Measurements from ENCODE around the gene CAMK2N2.

The CAMK2N2 gene

DNA sequence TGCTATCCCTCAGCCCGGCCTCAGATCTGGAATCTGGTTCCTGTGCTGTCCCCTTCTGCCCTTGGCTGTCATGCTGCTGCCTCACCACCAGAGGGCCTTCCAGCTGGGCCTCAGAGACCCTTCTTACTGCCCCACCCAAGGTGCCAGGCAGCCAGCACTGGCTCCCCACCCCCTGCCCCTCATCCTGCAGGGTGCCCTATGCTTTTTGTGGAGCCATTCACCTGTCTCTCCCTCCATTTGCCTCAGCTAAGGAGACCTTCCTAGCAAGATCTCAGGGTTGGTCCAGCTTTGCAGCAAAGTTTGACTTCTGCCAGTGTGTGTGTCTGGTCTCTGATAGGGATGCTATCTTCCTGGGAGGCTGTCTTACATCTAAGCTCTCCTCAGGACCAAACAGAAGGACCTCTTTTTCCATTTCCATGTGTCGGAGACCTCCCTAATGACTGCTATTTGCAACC is 33.8 kb downstream of the CAMK2N2 start:
- no peak overlapping the region for H3K4me3 ChIP-seq (ENCODE audit: low read length)
- no peaks in the 10 kb centered on the region for H3K4me1 ChIP-seq (ENCODE audit: control insufficient read depth, insufficient read depth, low read length)
- H3K9ac ChIP-seq (ENCODE audit: low read length): no peak overlapping the region
- H3K27ac ChIP-seq (ENCODE audit: low read depth, low read length): no peak overlapping the region
- no peaks in the 10 kb centered on the region for H3K36me3 ChIP-seq (ENCODE audit: control insufficient read depth, insufficient read depth, low read length)
- H3K27me3 ChIP-seq (ENCODE audit: control insufficient read depth, insufficient read depth, low read length): peaks cover 18% of the 10 kb centered on the region

DNA sequence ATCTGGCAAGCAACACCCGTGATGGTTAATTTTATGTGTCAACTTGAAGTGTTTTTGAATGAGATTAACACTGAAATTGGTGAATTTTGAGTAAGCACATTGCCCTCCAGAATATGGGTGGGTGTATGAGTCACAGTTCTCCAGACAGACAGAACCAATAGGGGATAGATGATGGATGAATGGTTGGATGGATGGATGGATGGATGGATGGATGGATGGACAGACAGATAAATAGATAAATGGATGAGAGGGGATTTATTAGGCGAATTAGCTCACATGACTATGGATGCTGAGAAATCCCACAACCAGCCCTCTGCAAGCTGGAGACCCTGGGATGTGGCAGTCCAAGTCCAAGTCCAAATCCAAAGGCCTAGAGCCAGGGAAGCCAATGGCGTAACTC is 37.4 kb downstream of the CAMK2N2 start:
- no peak overlapping the region for H3K9ac ChIP-seq (ENCODE audit: low read length)
- no peak overlapping the region for H3K27ac ChIP-seq (ENCODE audit: low read depth, low read length)
- peaks cover 6% of the 10 kb centered on the region for H3K27me3 ChIP-seq (ENCODE audit: control insufficient read depth, insufficient read depth, low read length)
- no peaks in the 10 kb centered on the region for H3K36me3 ChIP-seq (ENCODE audit: control insufficient read depth, insufficient read depth, low read length)
- H3K4me1 ChIP-seq (ENCODE audit: control insufficient read depth, insufficient read depth, low read length): no peaks in the 10 kb centered on the region
- no peak overlapping the region for H3K4me3 ChIP-seq (ENCODE audit: low read length)

GRCh38 chr3:184222521-184222920 is 38.8 kb downstream of the CAMK2N2 start:
- H3K27me3 ChIP-seq (ENCODE audit: control insufficient read depth, insufficient read depth, low read length): no peaks in the 10 kb centered on the region
- H3K4me1 ChIP-seq (ENCODE audit: control insufficient read depth, insufficient read depth, low read length): no peaks in the 10 kb centered on the region
- no peak overlapping the region for H3K4me3 ChIP-seq (ENCODE audit: low read length)
- H3K36me3 ChIP-seq (ENCODE audit: control insufficient read depth, insufficient read depth, low read length): no peaks in the 10 kb centered on the region
- H3K27ac ChIP-seq (ENCODE audit: low read depth, low read length): no peak overlapping the region
- no peak overlapping the region for H3K9ac ChIP-seq (ENCODE audit: low read length)

DNA sequence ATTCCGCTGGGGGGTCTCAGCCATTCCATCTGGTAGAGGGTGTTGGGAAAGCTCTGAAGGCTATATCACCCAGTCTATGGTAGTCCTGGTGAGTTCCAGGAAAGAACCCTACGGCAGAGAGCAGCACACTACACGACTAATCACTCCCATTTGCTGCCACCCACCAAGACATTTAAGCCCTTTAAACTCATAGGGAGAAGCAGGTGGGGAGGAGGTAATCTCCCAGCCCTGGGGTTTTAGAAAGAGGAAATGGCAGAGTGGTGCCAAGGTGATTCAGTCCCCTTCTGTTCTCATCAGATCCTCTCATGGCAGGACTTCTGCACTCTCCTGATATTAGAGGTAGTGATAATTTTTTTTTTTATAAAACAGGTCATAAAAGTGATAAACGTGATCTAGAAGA is 42.5 kb downstream of the CAMK2N2 start:
- H3K9ac ChIP-seq (ENCODE audit: low read length): no peak overlapping the region
- no peak overlapping the region for H3K4me3 ChIP-seq (ENCODE audit: low read length)
- no peaks in the 10 kb centered on the region for H3K27me3 ChIP-seq (ENCODE audit: control insufficient read depth, insufficient read depth, low read length)
- no peaks in the 10 kb centered on the region for H3K36me3 ChIP-seq (ENCODE audit: control insufficient read depth, insufficient read depth, low read length)
- no peak overlapping the region for H3K27ac ChIP-seq (ENCODE audit: low read depth, low read length)
- H3K4me1 ChIP-seq (ENCODE audit: control insufficient read depth, insufficient read depth, low read length): no peaks in the 10 kb centered on the region

DNA sequence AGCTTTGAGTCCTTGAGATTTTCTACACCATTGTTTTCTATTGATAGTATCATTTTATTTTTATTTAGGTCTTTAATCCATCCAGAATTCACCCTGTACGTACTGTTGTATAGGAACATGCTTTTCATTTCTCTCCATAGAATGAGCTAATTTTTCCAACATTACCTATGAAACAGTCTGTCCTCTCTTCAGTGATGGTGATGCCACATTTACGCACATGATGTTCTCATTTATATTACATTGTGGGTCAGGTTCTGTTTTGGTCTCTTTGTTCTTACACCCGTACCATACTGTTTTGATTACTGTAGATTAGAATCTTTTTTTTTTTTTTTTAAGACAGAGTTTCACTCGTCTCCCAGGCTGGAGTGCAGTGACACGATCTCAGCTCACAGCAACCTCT is 49.6 kb downstream of the CAMK2N2 start:
- H3K36me3 ChIP-seq (ENCODE audit: control insufficient read depth, insufficient read depth, low read length): no peaks in the 10 kb centered on the region
- H3K4me3 ChIP-seq (ENCODE audit: low read length): no peak overlapping the region
- H3K4me1 ChIP-seq (ENCODE audit: control insufficient read depth, insufficient read depth, low read length): no peaks in the 10 kb centered on the region
- peaks cover under 1% of the 10 kb centered on the region for H3K27me3 ChIP-seq (ENCODE audit: control insufficient read depth, insufficient read depth, low read length)
- no peak overlapping the region for H3K9ac ChIP-seq (ENCODE audit: low read length)
- H3K27ac ChIP-seq (ENCODE audit: low read depth, low read length): no peak overlapping the region

DNA sequence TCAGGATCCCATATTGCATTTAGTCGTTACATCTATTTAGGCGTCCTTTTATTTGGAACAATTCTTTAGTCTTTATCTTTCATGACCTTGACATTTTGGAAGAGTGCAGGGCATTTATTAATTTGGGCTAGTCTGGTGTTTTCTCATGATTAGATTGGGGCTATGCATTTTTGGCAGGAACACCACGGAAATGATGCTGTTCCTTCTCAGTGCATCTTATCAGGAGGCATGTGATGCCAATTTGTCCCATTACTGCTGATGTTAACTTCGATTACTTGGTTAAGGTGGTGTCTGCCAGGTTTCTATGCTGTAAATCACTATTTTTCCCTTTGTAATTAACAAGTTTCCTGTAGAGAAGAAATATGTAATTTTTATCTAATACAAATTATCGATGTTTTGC is 50.1 kb downstream of the CAMK2N2 start:
- H3K9ac ChIP-seq (ENCODE audit: low read length): no peak overlapping the region
- H3K27ac ChIP-seq (ENCODE audit: low read depth, low read length): no peak overlapping the region
- no peaks in the 10 kb centered on the region for H3K4me1 ChIP-seq (ENCODE audit: control insufficient read depth, insufficient read depth, low read length)
- H3K4me3 ChIP-seq (ENCODE audit: low read length): no peak overlapping the region
- peaks cover 3% of the 10 kb centered on the region for H3K27me3 ChIP-seq (ENCODE audit: control insufficient read depth, insufficient read depth, low read length)
- no peaks in the 10 kb centered on the region for H3K36me3 ChIP-seq (ENCODE audit: control insufficient read depth, insufficient read depth, low read length)
